ENCODE data around the gene IGFBP1.
"Not testable (repeated sequence)": the region's sequence is repeated elsewhere in the genome, so short reads cannot be mapped to it uniquely, and the experiment has no call there.

Gene IGFBP1

GRCh38 chr7:45939574-45939973 is 51.3 kb downstream of the IGFBP1 start:
- DNase-seq: no peak

GRCh38 chr7:45940237-45940781 is 52.0 kb downstream of the IGFBP1 start:
- not testable (repeated sequence) for DNase-seq

DNA sequence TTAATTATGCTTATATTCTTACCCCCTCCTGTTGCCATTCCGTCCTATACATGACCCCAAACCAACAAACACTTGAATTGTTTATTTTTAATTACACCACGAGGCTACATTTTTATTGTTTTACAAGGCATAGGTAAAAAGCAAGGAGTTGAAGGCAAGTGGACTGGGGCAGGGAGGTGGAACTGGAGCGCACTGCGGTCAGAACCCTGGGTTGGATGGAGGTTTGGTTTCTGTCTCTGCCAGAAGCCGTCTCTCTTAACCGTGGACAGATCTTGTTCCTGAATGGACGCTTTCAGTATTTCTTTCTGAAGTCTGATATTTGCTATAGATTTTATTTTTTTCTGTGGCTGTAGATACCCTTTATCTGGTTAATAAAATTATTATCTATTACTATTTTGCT is 52.7 kb downstream of the IGFBP1 start:
- DNase-seq: no peak

Data from DMS153 (cell line).